Stimulated activated CD4-positive, alpha-beta T cell treated with anti-CD3 and anti-CD28 coated beads, Interleukin-12 subunit alpha, Interleukin-12 subunit beta, amount 100 ng/mL, for 24 hours (primary cell): Measurements from ENCODE around the gene ATG10.
"Not testable (repeated sequence)": the region's sequence is repeated elsewhere in the genome, so short reads cannot be mapped to it uniquely, and the experiment has no call there.

ENCODE experiments used
- DNase-seq, 2 experiments: peaks; one replicate each; pipeline ENCODE4 v3.0.0-alpha.2; 2020; ENCODE audit warnings: low read depth in 2 of 2

ATG10 gene

GRCh38 chr5:81971712-81972491, at the start of gene ATG10:
TSS of gene ATG10 (plus strand) at chr5:81972023. CDS start at chr5:81987571, 15,548 bp downstream.
- peak; percentile 73 to 85 for DNase-seq

DNA sequence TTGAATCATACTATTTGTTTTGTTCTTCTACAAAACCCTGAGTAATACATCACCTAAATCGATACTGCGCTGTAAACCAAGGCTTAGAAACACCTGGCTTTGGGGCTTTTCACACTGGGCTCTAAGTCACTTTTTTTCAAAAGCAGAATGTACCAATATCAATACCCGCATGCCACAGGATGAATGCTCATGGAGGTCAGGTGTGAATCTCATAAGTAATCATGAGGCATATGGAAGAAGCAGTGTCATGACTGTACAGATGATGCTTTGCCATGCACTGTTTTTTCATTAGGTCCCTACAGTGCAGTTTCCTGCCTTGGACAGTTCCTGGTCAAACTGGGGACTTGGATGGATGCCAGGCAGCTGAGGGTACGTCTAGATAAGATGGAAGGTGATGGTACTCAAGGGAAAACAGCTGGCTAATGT, 49.0 kb upstream of the ATG10 start:
- DNase-seq: no peak

DNA sequence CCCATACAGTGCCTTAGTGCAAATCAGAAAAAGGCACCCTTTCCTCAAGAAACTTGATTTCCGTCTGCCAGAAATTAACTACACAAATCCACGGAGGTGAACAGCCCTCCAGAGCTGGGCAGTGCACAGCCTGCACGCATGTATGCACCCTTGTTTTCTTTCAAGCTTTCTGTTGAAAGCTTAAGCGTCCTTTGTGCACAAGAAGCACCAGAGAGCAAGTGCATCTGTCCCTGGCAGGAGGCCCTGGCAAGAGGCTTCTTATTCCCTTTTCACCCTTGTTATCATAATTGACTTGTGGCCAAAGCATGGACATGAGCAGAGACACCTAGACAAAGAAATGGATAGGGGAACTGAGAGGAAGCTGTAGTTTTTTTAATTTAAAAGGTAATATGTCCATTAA, 47.4 kb upstream of the ATG10 start:
- DNase-seq: no peak

- DNase-seq: no peak
Measured at GRCh38 chr5:81925009-81925408, 46.8 kb upstream of the ATG10 start.

DNA sequence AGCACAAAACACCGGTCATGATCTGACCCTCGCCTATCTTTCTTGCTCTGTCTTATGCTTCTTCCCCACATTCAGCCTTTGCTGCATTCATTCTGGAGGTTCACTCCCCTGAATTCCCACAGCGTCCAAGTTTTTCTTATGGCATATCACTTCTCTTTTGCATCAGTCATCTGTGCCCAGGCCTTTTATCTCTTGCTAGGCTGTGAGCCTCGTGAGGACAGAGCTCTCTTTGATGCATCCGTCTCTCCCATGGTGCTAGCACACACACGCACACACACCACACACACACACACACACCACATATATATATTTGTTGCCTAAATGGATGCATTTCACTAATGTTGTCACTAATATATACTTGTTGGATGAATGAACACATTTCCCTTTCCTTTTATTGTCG, 45.8 kb upstream of the ATG10 start:
- DNase-seq: no peak

DNA sequence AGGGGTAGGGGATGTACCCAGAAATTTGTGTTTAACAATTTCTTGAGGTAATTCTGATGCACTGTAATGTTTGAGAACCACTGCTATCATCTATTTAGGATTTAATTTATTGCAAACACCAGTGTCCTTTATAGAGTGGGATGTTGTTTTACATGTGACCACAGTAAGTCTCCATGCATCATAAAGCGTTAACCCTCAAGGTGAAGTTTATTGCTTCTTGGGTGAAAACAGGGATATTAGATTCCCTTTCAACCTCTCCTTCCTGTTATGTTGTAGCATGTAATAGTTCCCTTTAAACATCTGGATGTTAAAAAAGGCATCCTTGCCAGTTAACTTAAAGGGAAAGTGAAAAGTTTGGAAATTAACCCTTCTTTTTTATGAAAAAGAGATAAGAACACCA, 35.8 kb upstream of the ATG10 start:
- no peak for DNase-seq

GRCh38 chr5:81936750-81937149, 35.1 kb upstream of the ATG10 start:
- no peak for DNase-seq

DNA sequence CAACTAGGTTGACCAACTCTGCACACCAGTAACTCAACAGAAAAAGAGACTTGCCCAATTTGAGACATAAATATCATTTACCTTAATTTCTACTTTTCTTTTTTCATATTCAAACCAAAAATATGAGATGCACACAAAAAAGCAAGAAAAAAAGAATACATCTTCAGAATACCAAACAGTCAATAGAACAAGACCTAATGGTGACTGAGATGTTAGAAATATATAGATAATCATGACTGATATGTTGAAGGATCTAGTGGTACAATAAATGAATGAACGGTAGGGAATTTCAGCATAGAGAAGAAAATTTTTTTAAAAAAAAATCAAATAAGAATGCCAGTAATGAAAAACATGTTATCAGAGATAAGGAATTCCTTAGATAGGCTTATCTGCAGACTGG, 29.1 kb upstream of the ATG10 start:
- no peak for DNase-seq

DNA sequence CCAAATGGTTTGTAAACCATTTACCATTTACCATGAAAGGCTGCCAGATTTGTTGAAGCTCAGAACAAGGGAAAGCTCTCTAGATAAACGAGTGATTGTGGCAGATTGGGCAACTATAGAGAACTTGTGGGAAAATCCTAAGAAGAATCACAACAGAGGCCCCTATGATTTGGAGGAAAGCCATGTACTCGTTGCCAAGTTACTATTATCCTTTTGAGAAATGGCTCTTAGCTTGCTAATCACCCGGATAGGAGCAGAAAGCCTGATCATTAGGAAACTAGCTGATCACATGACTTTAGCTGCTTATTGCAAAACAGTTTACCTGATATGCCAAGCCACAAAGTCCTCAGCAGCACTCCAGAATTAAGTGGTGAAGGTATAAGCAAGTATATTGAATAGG, 23.5 kb upstream of the ATG10 start:
- DNase-seq: no peak

DNA sequence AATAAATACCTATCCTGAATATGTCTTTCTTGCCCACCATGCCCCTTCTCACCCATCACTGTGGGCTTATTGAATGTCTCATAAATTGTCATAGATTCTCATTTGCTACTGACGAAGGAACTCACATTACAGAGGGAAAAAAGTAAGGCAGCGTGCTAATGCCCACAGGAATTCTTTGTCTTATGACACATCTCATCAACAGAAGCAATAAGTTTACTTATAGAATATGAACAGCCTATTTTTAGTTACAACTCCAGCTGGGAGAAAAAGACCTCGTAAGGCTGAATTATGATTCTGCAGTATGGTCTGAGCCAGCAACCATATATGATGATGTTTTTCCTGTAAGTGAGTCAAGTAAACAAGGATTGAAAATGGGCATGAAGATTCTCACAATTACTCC, 22.4 kb upstream of the ATG10 start:
- DNase-seq: no peak

- no peak for DNase-seq
Measured at GRCh38 chr5:81950996-81951395, 20.8 kb upstream of the ATG10 start.

DNA sequence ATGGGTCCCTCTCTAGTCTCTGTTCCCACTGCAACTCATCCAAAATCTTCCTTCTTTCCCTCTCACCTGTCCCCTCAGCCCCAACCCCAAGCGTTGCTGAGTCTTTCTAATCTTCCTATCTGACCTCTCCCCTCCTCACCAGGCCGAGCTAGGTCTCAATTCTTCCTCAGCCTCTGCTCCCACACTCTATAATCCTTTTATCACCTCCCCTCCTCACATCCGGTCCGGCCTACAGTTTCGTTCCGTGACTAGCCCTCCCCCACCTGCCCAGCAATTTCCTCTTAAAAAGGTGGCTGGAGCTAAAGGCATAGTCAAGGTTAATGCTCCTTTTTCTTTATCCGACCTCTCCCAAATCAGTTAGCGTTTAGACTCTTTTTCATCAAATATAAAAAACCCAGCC, 17.0 kb upstream of the ATG10 start:
- DNase-seq: not testable (repeated sequence)

DNA sequence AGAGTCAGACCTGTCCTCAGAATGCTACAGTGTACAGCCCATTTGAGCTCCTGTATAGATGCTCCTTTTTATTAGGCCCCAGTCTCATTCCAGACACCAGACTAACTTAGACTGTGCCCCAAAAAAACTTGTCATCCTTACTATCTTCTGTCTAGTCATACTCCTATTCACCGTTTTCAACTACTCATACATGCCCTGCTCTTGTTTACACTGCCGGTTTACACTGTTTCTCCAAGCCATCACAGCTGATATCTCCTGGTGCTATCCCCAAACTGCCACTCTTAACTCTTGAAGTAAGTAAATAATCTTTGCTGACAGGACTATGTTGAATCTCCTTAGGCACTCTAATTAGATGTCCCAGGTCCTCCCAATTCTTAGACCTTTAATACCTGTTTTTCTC, 13.7 kb upstream of the ATG10 start:
- not testable (repeated sequence) for DNase-seq

GRCh38 chr5:81961651-81962440, 10.0 kb upstream of the ATG10 start:
- no peak for DNase-seq

DNA sequence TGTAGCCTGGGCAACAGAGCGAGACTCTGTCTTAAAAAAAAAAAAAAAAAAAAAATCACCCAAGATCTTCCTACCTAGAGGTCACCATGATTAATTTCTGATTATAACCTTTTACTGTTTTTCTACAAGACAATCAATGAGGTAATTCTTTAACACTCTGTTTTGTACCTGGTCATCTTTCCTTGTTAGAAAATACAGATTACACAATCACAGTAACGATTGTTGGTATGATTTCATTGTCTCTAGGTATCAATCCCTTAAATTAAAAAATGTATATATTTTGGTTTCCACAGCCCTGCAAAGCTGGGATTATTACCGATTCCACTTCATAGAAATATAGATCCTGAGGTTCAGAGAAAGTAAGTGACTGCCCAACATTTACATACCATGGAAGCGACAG, 8.3 kb upstream of the ATG10 start:
- no peak for DNase-seq

- DNase-seq: no peak
Measured at GRCh38 chr5:81965524-81965923, 6.3 kb upstream of the ATG10 start.

DNA sequence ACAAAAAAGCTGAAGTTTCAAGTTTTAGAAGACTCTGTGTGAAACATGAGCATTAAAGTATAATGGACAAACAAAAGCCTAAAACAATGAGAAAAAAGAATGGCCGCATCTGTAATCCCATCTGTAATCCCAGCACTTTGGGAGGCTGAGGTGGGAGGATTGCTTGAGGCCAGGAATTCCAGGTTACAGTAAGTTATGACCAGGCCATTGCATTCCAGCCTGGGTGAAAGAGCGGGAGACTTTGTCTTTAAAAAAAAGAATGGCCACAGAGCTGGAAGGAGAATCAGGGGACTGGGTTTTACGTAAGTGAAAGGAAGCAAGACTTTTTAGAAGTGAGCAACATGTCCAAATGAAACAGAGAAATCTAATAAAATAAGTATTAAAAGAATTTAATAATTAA, 2.6 kb upstream of the ATG10 start:
- no peak for DNase-seq

DNA sequence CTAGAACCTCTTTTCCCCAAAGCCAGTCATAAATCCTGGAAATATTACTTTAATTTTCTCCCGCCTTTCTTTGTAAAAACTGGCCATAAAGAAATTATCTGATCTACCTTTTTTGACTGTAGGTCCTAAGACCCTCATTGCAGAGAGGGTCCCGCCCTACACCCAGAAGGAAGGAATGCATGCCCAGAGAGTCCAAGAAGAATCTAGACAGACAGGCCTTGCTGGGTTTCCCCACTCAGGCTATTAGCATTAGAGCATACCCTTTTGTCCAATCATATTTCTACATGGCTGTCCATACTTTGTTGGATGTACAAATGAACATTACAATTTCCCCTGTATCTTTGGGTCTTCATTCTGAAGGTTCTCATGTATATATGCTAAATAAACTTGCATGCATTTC, 1.9 kb upstream of the ATG10 start:
- no peak for DNase-seq

- DNase-seq: no peak
Measured at GRCh38 chr5:81971111-81971711, 612 bp upstream of the ATG10 start.

- no peak for DNase-seq
Measured at GRCh38 chr5:81972492-81972783, 615 bp downstream of the ATG10 start.

GRCh38 chr5:81980160-81980559, 8.3 kb downstream of the ATG10 start:
- DNase-seq: no peak

- no peak for DNase-seq
Measured at GRCh38 chr5:81980598-81981260, 8.9 kb downstream of the ATG10 start.
